ENCODE data around the gene ZNF92. TPM values are rescaled to one million over a fixed set of nuclear protein-coding genes. Genes with fewer than 3 reads are reported as not detected.

ZNF92 gene
- total RNA-seq, 1 experiment from 2014 or later, result 18.0 TPM

GRCh38 chr7:65354263-65354662 is 19.4 kb upstream of the ZNF92 start:
- intact Hi-C loops (cut with micrococcal nuclease; ENCODE audit: unreplicated experiment), result no loop called here
- CTCF ChIA-PET, result no interaction called here

GRCh38 chr7:65369843-65370242 is 3.8 kb upstream of the ZNF92 start:
- ChIA-PET POLR2A (no interaction called here), CTCF (no interaction called here)
- DNase-seq, result no peak
- Mint-ChIP-seq H3K36me3 (ENCODE audit: insufficient read depth, unreplicated experiment) (peaks cover 10% of the 10 kb centered on the region), H3K27ac (ENCODE audit: unreplicated experiment) (no peak overlapping the region), H3K9me3 (ENCODE audit: unreplicated experiment) (no peaks in the 10 kb centered on the region), H3K4me1 (ENCODE audit: low read depth, unreplicated experiment) (no peaks in the 10 kb centered on the region), H3K27me3 (ENCODE audit: insufficient read depth, unreplicated experiment) (no peaks in the 10 kb centered on the region), H3K4me3 (ENCODE audit: unreplicated experiment) (no peak overlapping the region)
- H3K4me1 ChIP-seq, result no peaks in the 10 kb centered on the region
- no TSS peak for BruUV-seq (replicated peaks)
- intact Hi-C loops (cut with micrococcal nuclease; ENCODE audit: unreplicated experiment), result no loop called here
- H3K9me3 ChIP-seq, result no peaks in the 10 kb centered on the region
- no peaks in the 10 kb centered on the region for H3K27me3 ChIP-seq (replicated peaks; ENCODE audit: control insufficient read depth, insufficient read depth, low read length)
- H3K4me3 ChIP-seq (ENCODE audit: low read depth, low read length), result no peak overlapping the region
- H3K36me3 ChIP-seq (ENCODE audit: control insufficient read depth, insufficient read depth, low read length), result no peaks in the 10 kb centered on the region
- TF ChIP-seq CTCF (IDR thresholded peaks at IDR 0.05; ENCODE audit: insufficient read depth in 1 of 2, low read depth in 1 of 2, low read length in 1 of 2, severe bottlenecking in 1 of 2, unreplicated experiment in 1 of 2), result no peak

More at GRCh38 chr7:65354263-65354662, 19.4 kb upstream of the ZNF92 start:
- Histone ChIP-seq H3K4me3 (ENCODE audit: low read depth, low read length) (no peak overlapping the region), H3K27me3 (replicated peaks; ENCODE audit: control insufficient read depth, insufficient read depth, low read length) (no peaks in the 10 kb centered on the region), H3K36me3 (ENCODE audit: control insufficient read depth, insufficient read depth, low read length) (no peaks in the 10 kb centered on the region), H3K4me1 (no peaks in the 10 kb centered on the region), H3K9me3 (no peaks in the 10 kb centered on the region)
- H3K4me3 Mint-ChIP-seq (ENCODE audit: unreplicated experiment), result no peak overlapping the region
- no peaks in the 10 kb centered on the region for H3K27me3 Mint-ChIP-seq (ENCODE audit: insufficient read depth, unreplicated experiment)
- no peaks in the 10 kb centered on the region for H3K36me3 Mint-ChIP-seq (ENCODE audit: insufficient read depth, unreplicated experiment)
- no peaks in the 10 kb centered on the region for H3K9me3 Mint-ChIP-seq (ENCODE audit: unreplicated experiment)
- POLR2A ChIA-PET, result no interaction called here
- TF ChIP-seq CTCF (IDR thresholded peaks at IDR 0.05; ENCODE audit: insufficient read depth in 1 of 2, low read depth in 1 of 2, low read length in 1 of 2, severe bottlenecking in 1 of 2, unreplicated experiment in 1 of 2), result no peak
- DNase-seq, result no peak
- no TSS peak for BruUV-seq (replicated peaks)
- H3K27ac Mint-ChIP-seq (ENCODE audit: unreplicated experiment), result no peak overlapping the region
- H3K4me1 Mint-ChIP-seq (ENCODE audit: low read depth, unreplicated experiment), result peaks cover 9% of the 10 kb centered on the region

GRCh38 chr7:65371468-65371867 is 2.2 kb upstream of the ZNF92 start:
- H3K36me3 ChIP-seq (ENCODE audit: control insufficient read depth, insufficient read depth, low read length), result no peaks in the 10 kb centered on the region
- no peak overlapping the region for H3K4me3 ChIP-seq (ENCODE audit: low read depth, low read length)
- Mint-ChIP-seq H3K4me3 (ENCODE audit: unreplicated experiment) (no peak overlapping the region), H3K4me1 (ENCODE audit: low read depth, unreplicated experiment) (no peaks in the 10 kb centered on the region), H3K27me3 (ENCODE audit: insufficient read depth, unreplicated experiment) (no peaks in the 10 kb centered on the region), H3K27ac (ENCODE audit: unreplicated experiment) (no peak overlapping the region), H3K9me3 (ENCODE audit: unreplicated experiment) (no peaks in the 10 kb centered on the region), H3K36me3 (ENCODE audit: insufficient read depth, unreplicated experiment) (peaks cover 15% of the 10 kb centered on the region)
- intact Hi-C loops (cut with micrococcal nuclease; ENCODE audit: unreplicated experiment), result no loop called here
- ChIA-PET CTCF (no interaction called here), POLR2A (no interaction called here)
- no TSS peak for BruUV-seq (replicated peaks)
- no peaks in the 10 kb centered on the region for H3K27me3 ChIP-seq (replicated peaks; ENCODE audit: control insufficient read depth, insufficient read depth, low read length)
- no peak for DNase-seq
- no peaks in the 10 kb centered on the region for H3K4me1 ChIP-seq
- TF ChIP-seq CTCF (IDR thresholded peaks at IDR 0.05; ENCODE audit: insufficient read depth in 1 of 2, low read depth in 1 of 2, low read length in 1 of 2, severe bottlenecking in 1 of 2, unreplicated experiment in 1 of 2), result no peak
- H3K9me3 ChIP-seq, result no peaks in the 10 kb centered on the region
